ENCODE results near the gene RGS7.

The RGS7 gene

GRCh38 chr1:240928265-240928664, 428.7 kb downstream of the RGS7 start:
- no peak for TF ChIP-seq CTCF (IDR thresholded peaks at IDR 0.05)

- no peak for TF ChIP-seq CTCF (IDR thresholded peaks at IDR 0.05)
Observed at GRCh38 chr1:240927821-240928220, 429.2 kb downstream of the RGS7 start.

- no peak for TF ChIP-seq CTCF (IDR thresholded peaks at IDR 0.05)
Observed at GRCh38 chr1:240925273-240925672, 431.7 kb downstream of the RGS7 start.

GRCh38 chr1:240917976-240918375, 439.0 kb downstream of the RGS7 start:
- no peak for TF ChIP-seq CTCF (IDR thresholded peaks at IDR 0.05)

- TF ChIP-seq CTCF (IDR thresholded peaks at IDR 0.05): no peak
Observed at GRCh38 chr1:240914506-240914905, 442.5 kb downstream of the RGS7 start.

- TF ChIP-seq CTCF (IDR thresholded peaks at IDR 0.05): no peak
Observed at GRCh38 chr1:240912821-240913220, 444.2 kb downstream of the RGS7 start.

GRCh38 chr1:240909701-240910457, 447.1 kb downstream of the RGS7 start:
- no peak for TF ChIP-seq CTCF (IDR thresholded peaks at IDR 0.05)

GRCh38 chr1:240906477-240906876, 450.5 kb downstream of the RGS7 start:
- TF ChIP-seq CTCF (IDR thresholded peaks at IDR 0.05): no peak
